HG03097 (cell line): Measurements from ENCODE around the gene FGFRL1.
"Not testable (repeated sequence)": the region's sequence is repeated elsewhere in the genome, so short reads cannot be mapped to it uniquely, and the experiment has no call there.

ENCODE experiments used
- ATAC-seq: cut with Tn5 transposase; IDR thresholded peaks from one replicate; pipeline ENCODE4 v1.9.1; 2021; ENCODE audit not compliant: unreplicated experiment, low FRiP score

FGFRL1 gene

GRCh38 chr4:991451-992296, 19.8 kb upstream of the FGFRL1 start:
- no peak for ATAC-seq

GRCh38 chr4:992297-993110, 18.9 kb upstream of the FGFRL1 start:
- ATAC-seq = no peak

DNA sequence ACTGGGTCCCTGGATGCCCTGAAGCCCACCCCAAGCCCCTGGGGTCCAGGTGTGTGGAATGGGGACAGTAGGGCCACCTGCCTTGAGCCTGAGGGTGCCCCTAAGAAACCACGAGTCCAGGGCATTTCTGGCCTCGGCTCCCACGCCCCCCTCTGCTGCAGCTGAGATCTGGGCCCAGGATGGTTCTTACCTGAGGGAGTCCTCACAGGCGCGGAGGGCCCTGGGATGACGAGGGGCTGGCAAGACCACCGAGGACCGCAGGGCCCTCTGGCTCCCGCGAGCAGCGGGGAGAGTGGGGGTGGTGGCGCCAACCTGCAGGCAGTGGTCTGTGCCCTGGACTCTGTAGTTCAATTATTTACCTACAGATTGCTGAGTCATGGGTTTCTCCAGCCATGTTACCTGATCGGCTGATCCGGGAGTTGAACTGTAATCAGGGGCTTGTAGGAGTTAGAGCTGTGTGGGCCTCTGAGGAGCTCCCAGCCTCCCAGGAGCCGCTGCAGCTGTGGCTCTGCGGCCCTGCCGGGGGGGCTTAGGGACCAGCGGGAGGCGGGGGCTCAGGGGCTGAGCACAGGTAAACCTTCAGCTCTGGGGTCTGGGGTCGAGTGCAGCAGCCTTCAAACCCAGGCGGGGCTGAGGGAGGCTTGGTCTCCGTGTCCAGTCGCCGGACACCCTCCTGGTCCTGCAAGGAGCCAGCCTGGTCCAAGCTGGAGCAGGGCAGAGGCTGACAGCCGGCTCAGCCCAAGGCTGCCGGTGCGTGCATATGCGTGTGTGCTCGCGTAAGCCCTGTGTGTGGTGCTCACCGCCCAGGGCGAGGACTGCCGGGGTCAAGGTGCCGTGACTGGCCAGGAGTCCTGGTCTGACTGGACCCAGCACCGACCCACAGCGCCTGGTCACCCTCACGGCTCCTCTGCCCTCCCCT, 18.1 kb upstream of the FGFRL1 start, which contains the start of gene SLC26A1:
Gene SLC26A1, minus strand, starts transcription at position 294 of the 919 bp plus-strand sequence. CDS start 1,701 bp downstream, outside the sequence.
- no peak for ATAC-seq

GRCh38 chr4:995311-996026, 16.0 kb upstream of the FGFRL1 start:
- ATAC-seq = no peak

DNA sequence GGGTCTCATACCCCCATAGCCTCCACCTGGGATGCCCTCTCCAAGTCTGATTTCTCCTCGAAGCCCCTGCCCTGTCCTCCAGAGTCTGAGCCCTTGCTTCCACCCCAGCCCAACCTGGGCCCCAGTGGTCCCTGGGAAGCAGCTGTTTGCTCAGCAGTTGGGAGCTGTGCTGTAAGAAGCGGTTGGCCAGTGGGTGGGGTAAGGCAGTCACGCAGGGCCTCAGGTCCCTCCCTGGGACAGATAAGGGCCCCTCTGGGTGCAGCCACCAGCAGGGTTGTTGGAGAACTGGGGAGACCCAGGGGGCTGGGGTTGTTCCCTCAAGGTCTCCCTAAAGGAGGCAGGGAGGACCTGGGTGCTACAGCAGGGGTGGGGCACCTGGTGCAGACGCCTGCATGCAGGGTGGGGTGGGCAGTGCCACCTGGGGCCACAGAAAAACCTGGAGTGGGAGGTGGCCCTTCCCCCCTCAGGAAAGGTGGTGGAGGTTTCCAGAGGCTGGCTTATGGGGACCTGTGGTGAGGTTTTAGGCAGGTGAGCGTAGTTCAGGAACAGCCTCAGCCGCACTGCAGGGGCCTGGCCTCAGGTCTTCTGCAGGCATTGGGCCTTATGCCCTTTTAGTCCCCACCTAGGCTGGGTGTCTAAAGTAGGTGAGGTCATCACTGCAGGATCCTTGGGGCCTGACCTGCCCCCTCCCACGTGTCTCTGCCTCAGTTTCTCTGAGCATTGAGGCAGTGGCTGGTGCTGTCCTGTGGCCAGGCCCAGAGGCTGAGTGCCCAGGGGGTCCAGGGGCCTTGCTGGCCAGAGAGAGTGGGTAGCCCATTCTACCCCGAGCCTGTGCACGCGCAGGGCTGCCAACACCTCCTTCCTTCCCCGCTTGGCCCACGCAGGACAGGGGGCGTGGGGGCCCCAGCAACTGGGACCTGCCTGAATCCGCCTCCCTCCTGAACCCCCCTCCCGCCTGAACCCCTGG, 15.1 kb upstream of the FGFRL1 start:
- no peak for ATAC-seq

GRCh38 chr4:996997-997374, 14.4 kb upstream of the FGFRL1 start:
- ATAC-seq = no peak

DNA sequence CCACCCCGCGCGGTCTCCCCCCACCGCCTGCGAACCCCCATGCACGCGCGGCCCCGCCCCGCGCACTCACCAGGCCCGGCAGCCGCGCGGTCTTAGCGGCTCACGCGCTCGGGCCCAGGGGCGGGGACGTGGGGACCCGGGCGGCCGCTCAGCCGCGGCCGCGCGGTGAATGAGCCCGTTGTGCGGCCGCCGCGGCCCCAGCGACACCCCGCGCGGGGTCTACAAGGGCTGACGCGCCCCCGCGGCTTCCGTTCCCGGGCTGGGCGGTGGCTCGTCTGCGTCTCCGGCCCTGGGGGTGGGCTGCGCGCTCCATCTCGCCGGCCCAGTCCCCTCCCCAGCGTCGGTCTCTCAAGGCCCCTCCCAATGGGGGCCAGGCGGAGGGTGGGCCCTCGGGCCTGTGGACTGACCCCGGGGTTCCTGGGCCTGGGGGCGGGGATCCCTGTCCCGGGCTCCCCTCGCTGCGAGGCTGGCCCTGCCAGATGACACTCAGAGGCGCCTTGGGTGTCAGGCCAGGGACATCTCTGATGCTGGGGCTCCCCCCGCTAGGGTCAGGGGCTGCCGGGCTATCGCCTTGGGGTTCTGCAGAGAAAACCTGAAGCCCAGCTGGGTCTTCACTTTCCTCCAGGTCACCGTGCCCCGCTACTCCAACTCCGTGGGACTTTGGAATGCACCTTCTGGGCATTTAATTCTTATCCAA, 13.9 kb upstream of the FGFRL1 start:
- no peak for ATAC-seq

DNA sequence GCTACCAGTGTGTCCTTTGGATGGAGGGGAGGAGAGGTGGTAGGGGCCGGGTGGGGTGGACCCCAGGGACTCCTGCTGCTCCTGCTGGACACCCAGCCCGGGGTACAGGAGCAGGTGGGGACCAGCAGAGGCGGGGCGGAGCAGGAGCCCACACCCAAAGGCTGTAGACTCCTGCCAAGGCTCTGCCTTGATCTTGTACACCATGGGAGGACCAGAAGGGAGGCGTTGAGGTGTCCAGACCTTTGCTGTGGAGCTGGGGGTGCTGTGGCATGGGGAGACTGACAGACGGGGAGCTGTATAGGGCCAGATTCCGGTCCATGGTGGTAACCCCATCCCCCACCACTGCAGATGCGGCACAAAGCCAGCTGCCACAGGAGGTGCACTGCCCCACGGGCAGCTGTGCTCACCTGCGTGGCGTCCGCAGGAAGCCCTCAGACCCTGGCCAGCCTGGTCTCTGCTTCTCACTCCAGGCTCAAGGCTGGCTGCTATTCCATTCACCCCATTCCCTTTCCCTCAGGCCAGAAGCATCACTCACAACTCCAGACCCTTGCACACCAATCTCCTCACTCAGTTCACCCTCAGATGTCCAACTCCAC, 13.2 kb upstream of the FGFRL1 start:
- ATAC-seq = no peak

DNA sequence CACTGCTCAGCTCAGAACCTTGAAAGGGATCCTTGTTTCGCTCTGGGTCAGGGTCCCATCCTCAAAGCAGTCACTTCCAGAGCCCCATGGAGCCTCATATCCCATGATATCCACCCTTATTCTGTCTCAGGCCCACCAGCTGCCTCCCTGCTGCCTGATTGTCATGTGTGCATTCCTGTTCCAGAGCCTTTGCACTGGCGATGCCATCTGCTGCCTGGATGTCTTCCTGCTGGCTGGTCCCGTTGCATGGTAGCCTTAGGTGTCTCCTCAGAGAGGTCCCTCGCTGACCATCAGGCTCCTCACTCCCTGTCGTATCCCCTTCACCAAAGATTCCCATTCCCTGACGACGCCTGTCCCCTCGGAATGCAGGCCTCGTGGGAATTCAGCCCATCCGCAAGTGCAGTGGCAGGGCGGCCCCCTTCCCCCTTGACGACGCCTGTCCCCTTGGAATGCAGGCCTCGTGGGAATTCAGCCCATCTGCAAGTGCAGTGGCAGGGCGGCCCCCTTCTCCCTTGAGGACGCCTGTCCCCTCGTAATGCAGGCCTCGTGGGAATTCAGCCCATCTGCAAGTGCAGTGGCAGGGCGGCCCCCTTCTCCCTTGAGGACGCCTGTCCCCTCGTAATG, 12.1 kb upstream of the FGFRL1 start:
- ATAC-seq = not testable (repeated sequence)

DNA sequence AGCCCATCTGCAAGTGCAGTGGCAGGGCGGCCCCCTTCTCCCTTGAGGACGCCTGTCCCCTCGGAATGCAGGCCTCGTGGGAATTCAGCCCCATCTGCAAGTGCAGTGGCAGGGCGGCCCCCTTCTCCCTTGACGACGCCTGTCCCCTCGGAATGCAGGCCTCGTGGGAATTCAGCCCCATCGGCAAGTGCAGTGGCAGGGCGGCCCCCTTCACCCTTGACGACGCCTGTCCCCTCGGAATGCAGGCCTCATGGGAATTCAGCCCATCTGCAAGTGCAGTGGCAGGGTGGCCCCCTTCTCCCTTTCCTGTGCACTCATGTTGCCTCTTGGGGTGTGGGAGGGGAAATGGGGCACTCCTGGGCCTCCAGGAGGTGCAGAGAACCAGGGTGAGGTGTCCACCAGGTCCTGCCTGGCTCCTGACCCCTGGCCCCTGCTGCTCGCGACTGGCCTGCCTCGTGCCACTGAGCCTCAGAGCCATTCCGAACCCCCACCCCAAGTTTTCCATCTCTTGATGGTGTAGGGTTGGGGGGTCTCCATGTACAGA, 11.5 kb upstream of the FGFRL1 start:
- no peak for ATAC-seq

DNA sequence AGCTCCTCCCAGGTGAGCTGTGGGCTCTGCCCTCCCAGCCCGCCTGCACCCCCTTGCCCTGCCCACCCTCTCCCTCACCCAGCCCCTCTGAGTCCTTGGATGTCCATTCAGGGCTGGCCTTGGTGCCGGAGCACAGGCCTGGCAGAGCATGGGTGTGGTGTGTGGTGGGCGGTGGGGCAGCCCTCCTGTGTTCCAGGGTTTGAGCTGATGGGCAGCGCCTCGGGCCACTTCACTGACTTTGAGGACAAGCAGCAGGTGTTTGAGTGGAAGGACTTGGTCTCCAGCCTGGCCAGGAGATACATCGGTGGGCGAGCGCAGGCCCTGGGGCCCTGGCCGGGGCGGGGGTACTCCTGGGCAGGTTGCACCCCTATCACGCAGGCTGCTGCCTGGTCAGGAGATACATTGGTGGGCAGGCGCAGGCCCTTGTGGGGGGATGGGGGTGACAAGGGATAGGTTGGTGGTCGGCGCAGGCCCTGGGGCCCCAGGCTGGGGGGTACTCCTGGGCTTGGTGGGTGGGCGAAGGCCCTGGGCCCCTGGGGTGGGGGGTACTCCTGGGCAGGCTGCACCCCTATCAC, 10.7 kb upstream of the FGFRL1 start:
- no peak for ATAC-seq

GRCh38 chr4:1001561-1002130, 9.8 kb upstream of the FGFRL1 start:
- no peak for ATAC-seq

DNA sequence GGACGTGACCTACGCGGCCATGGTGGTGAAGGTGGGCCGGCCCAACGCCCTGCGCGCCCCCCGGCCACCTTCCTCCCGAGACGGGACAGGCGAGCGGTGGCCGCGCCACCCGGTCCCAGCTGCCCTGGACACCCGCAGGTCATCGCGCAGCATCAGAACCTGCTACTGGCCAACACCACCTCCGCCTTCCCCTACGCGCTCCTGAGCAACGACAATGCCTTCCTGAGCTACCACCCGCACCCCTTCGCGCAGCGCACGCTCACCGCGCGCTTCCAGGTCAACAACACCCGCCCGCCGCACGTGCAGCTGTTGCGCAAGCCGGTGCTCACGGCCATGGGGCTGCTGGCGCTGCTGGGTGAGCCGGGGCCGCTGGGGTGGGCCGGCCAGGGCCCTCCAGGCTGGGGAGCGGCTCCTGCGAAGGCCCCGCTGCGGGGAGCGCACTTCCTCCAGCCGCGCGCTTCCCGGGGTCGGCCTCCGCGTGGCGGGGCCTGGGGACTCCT, 9.2 kb upstream of the FGFRL1 start:
- ATAC-seq = no peak

DNA sequence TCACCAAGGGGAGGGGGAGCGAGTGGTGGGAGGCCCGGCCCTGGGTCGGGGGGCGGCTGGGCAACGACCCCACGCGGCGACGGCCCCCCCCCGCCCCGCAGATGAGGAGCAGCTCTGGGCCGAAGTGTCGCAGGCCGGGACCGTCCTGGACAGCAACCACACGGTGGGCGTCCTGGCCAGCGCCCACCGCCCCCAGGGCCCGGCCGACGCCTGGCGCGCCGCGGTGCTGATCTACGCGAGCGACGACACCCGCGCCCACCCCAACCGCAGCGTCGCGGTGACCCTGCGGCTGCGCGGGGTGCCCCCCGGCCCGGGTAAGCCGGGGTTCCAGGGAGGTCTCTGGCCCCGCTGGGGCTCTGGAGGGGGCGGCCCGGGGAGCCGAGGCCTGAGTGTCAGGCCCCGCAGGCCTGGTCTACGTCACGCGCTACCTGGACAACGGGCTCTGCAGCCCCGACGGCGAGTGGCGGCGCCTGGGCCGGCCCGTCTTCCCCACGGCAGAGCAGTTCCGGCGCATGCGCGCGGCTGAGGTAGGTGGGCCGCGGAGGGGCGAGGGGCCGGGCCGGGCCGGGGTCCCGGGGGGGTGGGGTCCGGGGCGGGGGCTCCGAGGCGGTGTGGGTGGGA, 8.7 kb upstream of the FGFRL1 start:
- no peak for ATAC-seq

DNA sequence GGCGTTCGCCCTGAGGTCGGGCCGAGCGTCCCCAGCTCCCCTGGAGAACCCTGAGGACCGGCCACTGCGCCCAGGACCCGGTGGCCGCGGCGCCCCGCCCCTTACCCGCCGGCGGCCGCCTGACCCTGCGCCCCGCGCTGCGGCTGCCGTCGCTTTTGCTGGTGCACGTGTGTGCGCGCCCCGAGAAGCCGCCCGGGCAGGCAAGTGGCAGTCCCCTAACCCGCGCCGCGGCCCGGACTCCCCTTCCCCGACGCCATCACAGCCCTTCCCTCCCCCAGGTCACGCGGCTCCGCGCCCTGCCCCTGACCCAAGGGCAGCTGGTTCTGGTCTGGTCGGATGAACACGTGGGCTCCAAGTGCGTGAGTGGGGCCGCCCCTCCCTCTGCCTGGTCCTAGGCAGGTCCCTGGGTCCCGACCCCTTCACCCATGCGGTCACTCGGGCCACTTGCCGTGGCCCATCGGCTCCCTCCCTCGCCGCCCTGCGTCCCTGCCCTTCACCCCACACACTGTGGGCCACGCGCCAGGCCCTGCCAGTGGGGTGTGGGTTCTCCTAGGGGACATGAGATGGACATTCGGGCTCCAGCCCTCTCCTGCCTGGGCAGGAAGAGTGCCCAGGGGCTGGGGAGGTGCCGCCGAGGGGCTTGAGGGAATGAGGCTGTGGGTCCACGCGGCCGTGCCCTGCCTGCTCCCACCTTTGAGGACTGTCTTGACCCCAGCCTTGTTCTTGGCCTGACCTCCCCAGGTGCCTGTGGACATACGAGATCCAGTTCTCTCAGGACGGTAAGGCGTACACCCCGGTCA, 8.0 kb upstream of the FGFRL1 start:
- ATAC-seq = no peak
